ENCODE data around the gene RIPK3.
A peak's percentile ranks its signal among the peaks of the same experiment; 100 is the strongest.
"Not testable (repeated sequence)": the region's sequence is repeated elsewhere in the genome, so short reads cannot be mapped to it uniquely, and the experiment has no call there.

Gene RIPK3

DNA sequence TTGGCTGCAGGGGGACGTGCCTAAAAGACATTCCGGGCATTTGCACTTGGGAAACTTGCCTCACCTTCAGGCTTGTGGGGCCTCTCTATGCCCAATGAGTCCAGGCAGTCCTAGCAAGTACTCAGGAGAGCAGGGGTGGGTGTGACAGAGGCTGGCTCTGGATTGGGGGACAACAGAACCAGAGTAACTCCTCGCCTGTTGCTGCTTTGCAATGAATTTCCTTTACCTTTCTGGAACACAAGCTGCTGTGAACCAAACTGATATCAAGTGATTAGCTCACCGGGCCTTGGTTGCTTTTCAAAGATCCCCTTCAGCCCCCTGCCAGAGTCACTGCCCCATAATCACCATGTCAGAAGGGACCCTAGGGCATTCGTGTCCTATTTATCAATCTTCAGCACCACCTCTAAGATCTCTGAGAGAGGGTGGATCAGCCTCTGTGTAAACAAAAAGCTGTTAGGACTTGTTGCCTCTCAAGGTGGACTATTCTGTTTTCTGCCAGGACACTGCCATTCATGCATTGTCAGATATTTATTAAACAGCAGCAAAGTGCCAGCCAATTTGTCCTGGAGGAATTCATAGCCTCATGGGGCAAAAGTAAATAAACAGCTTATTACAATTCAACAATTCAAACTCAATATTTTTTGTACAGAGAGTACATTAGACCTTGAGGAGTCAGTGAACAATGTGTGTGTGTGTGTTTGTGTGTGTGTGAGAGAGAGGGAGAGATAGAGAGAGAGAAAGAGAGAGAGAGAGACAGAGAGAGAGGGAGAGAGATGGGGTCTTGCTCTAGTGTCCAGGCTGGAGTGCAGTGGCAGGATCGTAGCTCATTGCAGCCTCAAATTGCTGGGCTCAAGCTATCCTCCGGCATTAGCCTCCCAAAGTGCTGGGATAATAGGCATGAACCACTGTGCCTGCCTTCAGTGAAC, 39.5 kb upstream of the RIPK3 start:
- Histone ChIP-seq H3K4me3 (ENCODE audit: low read depth, low read length) (no peak overlapping the region), H2AFZ (ENCODE audit: low read length, unreplicated experiment) (no peak overlapping the region), H3K27ac (ENCODE audit: low read depth, low read length) (no peak overlapping the region), H3K27me3 (ENCODE audit: insufficient read depth, low read length) (no peaks in the 10 kb centered on the region), H3K36me3 (ENCODE audit: insufficient read depth, low read length) (peaks cover 4% of the 10 kb centered on the region; the same call in 1 of the 2 replicates), H3K4me1 (ENCODE audit: control insufficient read depth, insufficient read depth, low read length, unreplicated experiment) (no peaks in the 10 kb centered on the region), H3K79me2 (ENCODE audit: control insufficient read depth, insufficient read depth, low read length, unreplicated experiment) (no peaks in the 10 kb centered on the region)

DNA sequence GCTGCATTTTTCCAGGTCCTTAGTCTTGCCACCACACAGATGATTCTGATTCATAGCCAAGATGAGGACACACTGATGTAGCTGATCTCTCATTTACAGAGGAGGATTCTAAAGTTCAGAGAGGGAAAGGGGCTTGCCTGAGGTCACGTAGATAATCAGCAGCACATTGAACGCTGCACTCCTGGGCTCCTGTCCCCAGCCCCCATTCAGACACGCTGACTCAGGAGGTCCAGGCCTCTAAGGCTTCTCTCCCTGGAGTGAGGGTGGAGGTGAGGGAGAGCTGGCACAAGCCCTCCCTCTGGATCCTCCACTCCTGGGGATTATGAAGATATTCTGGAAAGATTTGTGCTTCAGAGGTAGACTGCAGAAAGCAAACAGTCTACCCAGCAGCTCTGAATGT, 38.5 kb upstream of the RIPK3 start:
- no peak overlapping the region for H2AFZ ChIP-seq (ENCODE audit: low read length, unreplicated experiment)
- H3K79me2 ChIP-seq (ENCODE audit: control insufficient read depth, insufficient read depth, low read length, unreplicated experiment): no peaks in the 10 kb centered on the region
- no peak overlapping the region for H3K4me3 ChIP-seq (ENCODE audit: low read depth, low read length)
- H3K27me3 ChIP-seq (ENCODE audit: insufficient read depth, low read length): no peaks in the 10 kb centered on the region
- peaks cover 8% of the 10 kb centered on the region; the same call in 1 of the 2 replicates for H3K36me3 ChIP-seq (ENCODE audit: insufficient read depth, low read length)
- H3K27ac ChIP-seq (ENCODE audit: low read depth, low read length): no peak overlapping the region
- H3K4me1 ChIP-seq (ENCODE audit: control insufficient read depth, insufficient read depth, low read length, unreplicated experiment): no peaks in the 10 kb centered on the region

DNA sequence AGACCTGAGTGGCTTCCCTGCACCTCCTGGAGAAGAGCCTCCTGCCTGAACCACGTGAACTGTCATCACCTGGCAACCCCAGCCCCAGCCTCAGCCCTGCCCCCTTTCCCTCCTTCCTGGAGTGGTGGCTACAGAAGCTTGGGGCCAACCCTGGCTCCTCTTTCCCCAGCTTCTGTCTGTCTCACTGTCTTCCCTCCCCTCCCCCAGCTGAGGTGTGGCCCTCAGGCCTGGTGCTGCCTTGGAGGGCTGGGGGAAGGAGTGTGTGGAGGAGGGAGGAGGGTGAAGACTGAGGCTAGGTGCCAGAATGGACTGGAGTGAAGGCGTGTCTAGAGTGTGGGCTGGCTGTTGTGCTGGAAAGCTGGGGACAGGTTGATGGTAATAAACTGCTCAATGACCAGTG, 37.9 kb upstream of the RIPK3 start:
- H3K79me2 ChIP-seq (ENCODE audit: control insufficient read depth, insufficient read depth, low read length, unreplicated experiment): no peaks in the 10 kb centered on the region
- no peaks in the 10 kb centered on the region for H3K27me3 ChIP-seq (ENCODE audit: insufficient read depth, low read length)

DNA sequence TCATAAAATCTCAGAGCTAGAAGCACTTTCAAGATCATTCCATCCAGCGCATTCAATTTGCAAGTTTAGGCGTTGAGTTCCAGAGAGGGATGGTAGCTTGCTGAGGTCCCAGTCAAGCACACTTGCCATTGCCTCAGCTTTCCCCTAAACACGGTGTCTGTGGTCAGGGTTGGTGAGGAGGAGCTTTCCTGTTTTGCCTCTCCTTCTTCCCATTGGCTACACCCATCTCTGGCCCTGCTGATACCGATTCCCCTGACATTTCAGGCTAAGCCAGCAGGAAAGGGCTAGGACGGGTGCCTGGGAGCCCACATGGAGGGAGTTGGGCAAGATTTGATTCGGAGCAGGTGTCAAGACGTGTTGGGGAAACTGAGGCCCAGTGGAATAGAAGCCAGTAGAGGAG, 37.3 kb upstream of the RIPK3 start:
- Histone ChIP-seq H3K27me3 (ENCODE audit: insufficient read depth, low read length) (no peaks in the 10 kb centered on the region), H3K36me3 (ENCODE audit: insufficient read depth, low read length) (peaks cover 8% of the 10 kb centered on the region; the same call in 1 of the 2 replicates), H3K4me1 (ENCODE audit: control insufficient read depth, insufficient read depth, low read length, unreplicated experiment) (peaks cover 10% of the 10 kb centered on the region), H3K27ac (ENCODE audit: low read depth, low read length) (no peak overlapping the region), H3K79me2 (ENCODE audit: control insufficient read depth, insufficient read depth, low read length, unreplicated experiment) (no peaks in the 10 kb centered on the region), H2AFZ (ENCODE audit: low read length, unreplicated experiment) (no peak overlapping the region), H3K4me3 (ENCODE audit: low read depth, low read length) (no peak overlapping the region)

More for the DNA sequence above, 37.9 kb upstream of the RIPK3 start:
- H3K36me3 ChIP-seq (ENCODE audit: insufficient read depth, low read length): peaks cover 8% of the 10 kb centered on the region; the same call in 1 of the 2 replicates
- no peak overlapping the region for H2AFZ ChIP-seq (ENCODE audit: low read length, unreplicated experiment)
- no peak overlapping the region for H3K27ac ChIP-seq (ENCODE audit: low read depth, low read length)
- no peak overlapping the region for H3K4me3 ChIP-seq (ENCODE audit: low read depth, low read length)
- peaks cover 5% of the 10 kb centered on the region for H3K4me1 ChIP-seq (ENCODE audit: control insufficient read depth, insufficient read depth, low read length, unreplicated experiment)

DNA sequence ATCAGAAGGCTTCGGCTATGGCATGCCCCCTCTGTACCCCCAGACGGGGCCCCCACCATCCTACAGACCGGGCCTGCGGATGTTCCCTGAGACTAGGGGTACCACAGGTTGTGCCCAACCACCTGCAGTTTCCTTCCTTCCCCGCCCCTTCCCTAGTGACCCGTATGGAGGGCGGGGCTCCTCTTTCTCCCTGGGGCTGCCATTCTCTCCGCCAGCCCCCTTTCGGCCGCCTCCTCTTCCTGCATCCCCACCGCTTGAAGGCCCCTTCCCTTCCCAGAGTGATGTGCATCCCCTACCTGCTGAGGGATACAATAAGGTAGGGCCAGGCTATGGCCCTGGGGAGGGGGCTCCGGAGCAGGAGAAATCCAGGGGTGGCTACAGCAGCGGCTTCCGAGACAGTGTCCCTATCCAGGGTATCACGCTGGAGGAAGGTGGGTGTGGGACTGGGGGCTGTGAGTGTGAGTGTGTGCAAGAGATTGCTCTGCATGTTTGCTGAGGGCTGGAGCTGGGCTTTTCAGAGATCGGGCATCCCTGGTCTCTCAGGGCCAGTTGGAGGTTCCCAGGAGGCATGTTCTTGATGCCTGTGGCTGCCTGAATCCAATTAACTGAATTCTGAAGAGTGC, 36.8 kb upstream of the RIPK3 start:
- Histone ChIP-seq H3K4me3 (ENCODE audit: low read depth, low read length) (no peak overlapping the region), H3K4me1 (ENCODE audit: control insufficient read depth, insufficient read depth, low read length, unreplicated experiment) (peaks cover 16% of the 10 kb centered on the region), H2AFZ (ENCODE audit: low read length, unreplicated experiment) (no peak overlapping the region), H3K79me2 (ENCODE audit: control insufficient read depth, insufficient read depth, low read length, unreplicated experiment) (no peaks in the 10 kb centered on the region), H3K27ac (ENCODE audit: low read depth, low read length) (no peak overlapping the region), H3K36me3 (ENCODE audit: insufficient read depth, low read length) (peaks cover 8% of the 10 kb centered on the region; the same call in 1 of the 2 replicates), H3K27me3 (ENCODE audit: insufficient read depth, low read length) (no peaks in the 10 kb centered on the region)

DNA sequence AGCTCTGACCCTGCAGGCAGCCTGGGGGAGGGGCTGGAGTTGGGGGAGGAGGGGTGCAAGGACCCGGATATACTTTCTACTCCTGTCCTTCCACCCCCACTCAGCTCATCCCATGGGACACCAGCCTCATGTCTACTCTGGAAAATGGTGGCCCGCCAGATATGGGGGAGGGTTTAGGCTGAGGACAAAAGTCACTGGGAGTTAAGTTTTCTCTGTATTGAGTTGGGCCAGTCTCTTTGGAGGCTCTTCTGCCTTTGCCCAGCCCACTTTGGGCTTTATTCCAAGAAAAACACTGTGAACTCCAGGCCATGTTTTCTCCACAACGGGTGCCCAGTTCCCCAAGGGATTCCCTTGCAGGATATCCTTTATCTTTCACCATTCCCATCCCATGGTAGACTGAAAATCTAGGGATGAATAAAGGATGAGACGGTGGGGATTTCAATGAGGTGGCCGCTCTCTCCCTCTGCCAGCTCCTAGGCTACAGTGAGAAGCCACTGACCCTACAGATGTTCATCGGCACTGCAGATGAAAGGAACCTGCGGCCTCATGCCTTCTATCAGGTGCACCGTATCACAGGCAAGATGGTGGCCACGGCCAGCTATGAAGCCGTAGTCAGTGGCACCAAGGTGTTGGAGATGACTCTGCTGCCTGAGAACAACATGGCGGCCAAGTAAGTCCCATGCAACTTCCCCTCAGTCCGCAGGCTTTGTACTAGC, 33.1 kb upstream of the RIPK3 start:
- Histone ChIP-seq H2AFZ (ENCODE audit: low read length, unreplicated experiment) (no peak overlapping the region), H3K27ac (ENCODE audit: low read depth, low read length) (peak overlapping the region; percentile 28; the same call in 1 of the 2 replicates), H3K36me3 (ENCODE audit: insufficient read depth, low read length) (peaks cover 8% of the 10 kb centered on the region; the same call in 1 of the 2 replicates), H3K79me2 (ENCODE audit: control insufficient read depth, insufficient read depth, low read length, unreplicated experiment) (peaks cover 6% of the 10 kb centered on the region), H3K4me3 (ENCODE audit: low read depth, low read length) (no peak overlapping the region), H3K4me1 (ENCODE audit: control insufficient read depth, insufficient read depth, low read length, unreplicated experiment) (peaks cover 33% of the 10 kb centered on the region), H3K27me3 (ENCODE audit: insufficient read depth, low read length) (no peaks in the 10 kb centered on the region)

DNA sequence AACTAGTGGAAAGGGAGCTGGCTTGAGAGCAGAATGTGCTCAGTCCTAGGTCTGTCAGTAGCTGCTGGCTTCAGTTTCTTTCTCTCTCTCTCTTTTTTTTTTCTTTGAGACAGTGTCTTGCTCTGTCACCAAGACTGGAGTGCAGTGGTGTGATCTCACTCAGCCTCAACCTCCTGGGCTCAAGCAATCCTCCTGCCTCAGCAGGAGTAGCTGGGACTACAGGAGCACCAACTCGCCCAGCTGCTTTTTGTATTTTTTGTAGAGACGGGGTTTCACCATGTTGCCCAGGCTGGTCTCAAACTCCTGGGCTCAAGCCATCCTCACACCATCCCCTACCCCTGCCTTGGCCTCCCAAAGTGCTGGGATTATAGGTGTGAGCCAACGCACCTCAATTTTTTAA, 31.8 kb upstream of the RIPK3 start:
- H3K36me3 ChIP-seq (ENCODE audit: insufficient read depth, low read length); H3K27me3 ChIP-seq (ENCODE audit: insufficient read depth, low read length); H3K79me2 ChIP-seq (ENCODE audit: control insufficient read depth, insufficient read depth, low read length, unreplicated experiment); H3K27ac ChIP-seq (ENCODE audit: low read depth, low read length); H3K4me3 ChIP-seq (ENCODE audit: low read depth, low read length); H2AFZ ChIP-seq (ENCODE audit: low read length, unreplicated experiment): not testable (repeated sequence)
- H3K4me1 ChIP-seq (ENCODE audit: control insufficient read depth, insufficient read depth, low read length, unreplicated experiment): peaks cover 41% of the 10 kb centered on the region

DNA sequence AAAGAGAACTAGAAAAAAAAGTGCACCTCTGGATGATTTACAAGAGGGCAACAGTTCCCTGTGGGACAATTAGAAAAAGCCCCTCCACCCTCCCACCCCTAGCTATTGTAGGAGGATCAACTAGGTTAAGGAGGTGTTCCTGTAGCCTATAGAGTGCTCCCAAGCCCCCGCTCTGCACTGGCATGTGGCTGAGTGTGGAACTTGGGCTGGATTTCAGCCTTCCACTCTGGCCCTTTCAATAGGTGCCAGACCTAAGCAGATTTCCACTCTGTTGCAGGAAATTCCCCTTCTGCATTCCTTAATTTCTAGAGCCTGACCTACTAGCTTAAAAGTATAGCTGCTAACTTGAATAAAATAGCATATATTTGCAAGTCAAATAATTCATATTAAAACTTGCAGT, 31.0 kb upstream of the RIPK3 start:
- peaks cover 6% of the 10 kb centered on the region for H3K79me2 ChIP-seq (ENCODE audit: control insufficient read depth, insufficient read depth, low read length, unreplicated experiment)
- no peak overlapping the region for H3K27ac ChIP-seq (ENCODE audit: low read depth, low read length)
- no peaks in the 10 kb centered on the region for H3K27me3 ChIP-seq (ENCODE audit: insufficient read depth, low read length)
- no peak overlapping the region for H2AFZ ChIP-seq (ENCODE audit: low read length, unreplicated experiment)
- H3K4me1 ChIP-seq (ENCODE audit: control insufficient read depth, insufficient read depth, low read length, unreplicated experiment): peaks cover 44% of the 10 kb centered on the region
- no peak overlapping the region for H3K4me3 ChIP-seq (ENCODE audit: low read depth, low read length)
- H3K36me3 ChIP-seq (ENCODE audit: insufficient read depth, low read length): peaks cover 4% of the 10 kb centered on the region; the same call in 1 of the 2 replicates

DNA sequence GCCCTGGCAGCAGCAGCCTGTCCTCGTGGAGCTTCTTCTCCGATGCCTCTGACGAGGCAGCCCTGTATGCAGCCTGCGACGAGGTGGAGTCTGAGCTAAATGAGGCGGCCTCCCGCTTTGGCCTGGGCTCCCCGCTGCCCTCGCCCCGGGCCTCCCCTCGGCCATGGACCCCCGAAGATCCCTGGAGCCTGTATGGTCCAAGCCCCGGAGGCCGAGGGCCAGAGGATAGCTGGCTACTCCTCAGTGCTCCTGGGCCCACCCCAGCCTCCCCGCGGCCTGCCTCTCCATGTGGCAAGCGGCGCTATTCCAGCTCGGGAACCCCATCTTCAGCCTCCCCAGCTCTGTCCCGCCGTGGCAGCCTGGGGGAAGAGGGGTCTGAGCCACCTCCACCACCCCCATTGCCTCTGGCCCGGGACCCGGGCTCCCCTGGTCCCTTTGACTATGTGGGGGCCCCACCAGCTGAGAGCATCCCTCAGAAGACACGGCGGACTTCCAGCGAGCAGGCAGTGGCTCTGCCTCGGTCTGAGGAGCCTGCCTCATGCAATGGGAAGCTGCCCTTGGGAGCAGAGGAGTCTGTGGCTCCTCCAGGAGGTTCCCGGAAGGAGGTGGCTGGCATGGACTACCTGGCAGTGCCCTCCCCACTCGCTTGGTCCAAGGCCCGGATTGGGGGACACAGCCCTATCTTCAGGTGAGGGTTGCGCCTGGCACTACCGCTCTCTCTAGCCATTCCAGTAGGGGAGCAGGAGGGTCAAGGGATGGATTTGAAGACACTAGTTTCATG, 30.3 kb upstream of the RIPK3 start:
- Histone ChIP-seq H3K27ac (ENCODE audit: low read depth, low read length) (no peak overlapping the region), H3K79me2 (ENCODE audit: control insufficient read depth, insufficient read depth, low read length, unreplicated experiment) (peaks cover 6% of the 10 kb centered on the region), H3K27me3 (ENCODE audit: insufficient read depth, low read length) (no peaks in the 10 kb centered on the region), H3K4me3 (ENCODE audit: low read depth, low read length) (no peak overlapping the region; the same call in 1 of the 2 replicates), H3K4me1 (ENCODE audit: control insufficient read depth, insufficient read depth, low read length, unreplicated experiment) (peaks cover 48% of the 10 kb centered on the region), H3K36me3 (ENCODE audit: insufficient read depth, low read length) (peaks cover 4% of the 10 kb centered on the region; the same call in 1 of the 2 replicates), H2AFZ (ENCODE audit: low read length, unreplicated experiment) (no peak overlapping the region)

DNA sequence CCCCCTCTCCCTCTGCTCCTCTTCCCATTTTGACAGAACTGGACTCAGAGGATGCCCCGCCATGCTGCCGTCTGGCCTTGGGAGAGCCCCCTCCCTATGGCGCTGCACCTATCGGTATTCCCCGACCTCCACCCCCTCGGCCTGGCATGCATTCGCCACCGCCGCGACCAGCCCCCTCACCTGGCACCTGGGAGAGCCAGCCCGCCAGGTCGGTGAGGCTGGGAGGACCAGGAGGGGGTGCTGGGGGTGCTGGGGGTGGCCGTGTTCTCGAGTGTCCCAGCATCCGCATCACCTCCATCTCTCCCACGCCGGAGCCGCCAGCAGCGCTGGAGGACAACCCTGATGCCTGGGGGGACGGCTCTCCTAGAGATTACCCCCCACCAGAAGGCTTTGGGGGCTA, 29.7 kb upstream of the RIPK3 start:
- H3K4me1 ChIP-seq (ENCODE audit: control insufficient read depth, insufficient read depth, low read length, unreplicated experiment): peaks cover 53% of the 10 kb centered on the region
- no peak overlapping the region for H3K27ac ChIP-seq (ENCODE audit: low read depth, low read length)
- H3K27me3 ChIP-seq (ENCODE audit: insufficient read depth, low read length): no peaks in the 10 kb centered on the region
- H3K79me2 ChIP-seq (ENCODE audit: control insufficient read depth, insufficient read depth, low read length, unreplicated experiment): peaks cover 6% of the 10 kb centered on the region
- H2AFZ ChIP-seq (ENCODE audit: low read length, unreplicated experiment): no peak overlapping the region
- H3K4me3 ChIP-seq (ENCODE audit: low read depth, low read length): peak overlapping the region; percentile 99
- H3K36me3 ChIP-seq (ENCODE audit: insufficient read depth, low read length): peaks cover 4% of the 10 kb centered on the region; the same call in 1 of the 2 replicates
